Measurements from ENCODE around the gene IGFBP5.

DNA sequence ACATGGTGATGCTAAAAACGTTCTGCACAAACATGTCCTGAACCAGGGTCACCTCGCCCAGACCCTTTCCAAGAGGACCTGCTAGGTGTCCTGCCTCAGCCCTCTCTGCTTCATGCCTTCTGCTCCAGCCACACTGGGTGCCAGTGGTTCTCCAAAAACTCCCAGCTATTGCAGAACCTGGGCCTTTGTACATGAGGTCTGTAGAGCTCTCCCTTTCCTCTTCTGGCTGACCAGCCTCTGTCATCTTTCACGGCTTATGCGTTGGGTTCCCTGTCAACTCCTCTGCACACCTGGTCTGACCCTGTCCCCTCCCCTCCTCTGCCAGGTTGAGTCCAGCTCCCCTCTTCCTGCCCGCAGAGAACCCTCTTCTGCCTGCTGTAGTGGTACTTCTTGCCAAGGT, 35.5 kb upstream of the IGFBP5 start:
- TF ChIP-seq, protein P1, sequence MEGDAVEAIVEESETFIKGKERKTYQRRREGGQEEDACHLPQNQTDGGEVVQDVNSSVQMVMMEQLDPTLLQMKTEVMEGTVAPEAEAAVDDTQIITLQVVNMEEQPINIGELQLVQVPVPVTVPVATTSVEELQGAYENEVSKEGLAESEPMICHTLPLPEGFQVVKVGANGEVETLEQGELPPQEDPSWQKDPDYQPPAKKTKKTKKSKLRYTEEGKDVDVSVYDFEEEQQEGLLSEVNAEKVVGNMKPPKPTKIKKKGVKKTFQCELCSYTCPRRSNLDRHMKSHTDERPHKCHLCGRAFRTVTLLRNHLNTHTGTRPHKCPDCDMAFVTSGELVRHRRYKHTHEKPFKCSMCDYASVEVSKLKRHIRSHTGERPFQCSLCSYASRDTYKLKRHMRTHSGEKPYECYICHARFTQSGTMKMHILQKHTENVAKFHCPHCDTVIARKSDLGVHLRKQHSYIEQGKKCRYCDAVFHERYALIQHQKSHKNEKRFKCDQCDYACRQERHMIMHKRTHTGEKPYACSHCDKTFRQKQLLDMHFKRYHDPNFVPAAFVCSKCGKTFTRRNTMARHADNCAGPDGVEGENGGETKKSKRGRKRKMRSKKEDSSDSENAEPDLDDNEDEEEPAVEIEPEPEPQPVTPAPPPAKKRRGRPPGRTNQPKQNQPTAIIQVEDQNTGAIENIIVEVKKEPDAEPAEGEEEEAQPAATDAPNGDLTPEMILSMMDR (IDR thresholded peaks at IDR 0.05; ENCODE audit: poor library complexity, severe bottlenecking), result no peak
- TF ChIP-seq REST (IDR thresholded peaks at IDR 0.05; ENCODE audit: borderline replicate concordance) (no peak), EP300 (conservative IDR thresholded peaks at IDR 0.05; ENCODE audit: poor library complexity, severe bottlenecking) (no peak)
